ENCODE measurements around the gene MYH11. TPM values are rescaled to one million over a fixed set of nuclear protein-coding genes. Genes with fewer than 3 reads are reported as not detected.
A peak's percentile ranks its signal among the peaks of the same experiment; 100 is the strongest.

Gene MYH11
- total RNA-seq, 1 experiment from 2014 or later, result not detected

DNA sequence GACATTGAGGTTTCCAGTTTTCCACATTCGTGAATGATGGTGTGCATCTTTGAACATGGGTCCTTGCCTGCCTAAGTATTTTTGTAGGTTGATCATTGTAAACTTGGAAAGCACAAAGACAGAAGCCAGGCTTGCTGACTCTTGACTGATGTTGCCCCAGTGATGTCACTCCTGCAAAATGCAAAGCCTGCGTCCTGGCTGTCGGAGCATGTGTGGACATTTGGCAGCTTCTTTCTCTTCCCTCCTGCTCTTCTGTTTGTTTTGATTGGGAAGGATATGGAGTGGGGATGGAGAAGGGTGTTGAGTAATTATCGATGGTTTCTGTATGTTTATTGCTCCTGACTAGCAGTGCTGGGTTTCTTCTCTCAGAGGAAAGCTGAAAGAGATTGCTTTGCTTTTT lies 203.6 kb downstream of the MYH11 start:
- peak overlapping the region; percentile 79 for H3K27ac Mint-ChIP-seq (ENCODE audit: low read depth, unreplicated experiment)
- H3K27me3 Mint-ChIP-seq (ENCODE audit: insufficient read depth, unreplicated experiment), result no peaks in the 10 kb centered on the region
- intact Hi-C loops (cut with micrococcal nuclease), result no loop called here
- H3K4me1 Mint-ChIP-seq (ENCODE audit: insufficient read depth, unreplicated experiment), result peaks cover 8% of the 10 kb centered on the region
- H3K9me3 Mint-ChIP-seq (ENCODE audit: unreplicated experiment), result no peaks in the 10 kb centered on the region
- TF ChIP-seq CTCF (IDR thresholded peaks at IDR 0.05; ENCODE audit: unreplicated experiment), result no peak
- peak overlapping the region; percentile 47 for H3K4me3 Mint-ChIP-seq (ENCODE audit: unreplicated experiment)
- peaks cover 26% of the 10 kb centered on the region for H3K36me3 Mint-ChIP-seq (ENCODE audit: insufficient read depth, unreplicated experiment)
- peak; percentile 67 for DNase-seq (ENCODE audit: unreplicated experiment)
- ChIA-PET CTCF (interaction anchor here (0.9 to 3.4 kb wide), 5 partner anchors 11 to 50 kb away, joined by 3 to 16 read pairs (median 4); partner anchors contain the start of gene MARF1), POLR2A (interaction anchor here (0.6 to 6.3 kb wide), 6 partner anchors 10 to 1678 kb away, joined by 3 to 139 read pairs (median 6); partner anchors contain the start of gene MARF1)
- no TSS peak for BruUV-seq (replicated peaks)

Other genes starting within 250 kb of the MYH11 start
- 48.1 and 56.2 TPM in 2 replicates for gene MARF1, start 213.9 kb downstream of the MYH11 start, total RNA-seq (2022)
- gene NDE1, start 206.8 kb downstream of the MYH11 start, total RNA-seq (2022), result 121 and 162 TPM in 2 replicates
- gene CEP20, start 31.6 kb upstream of the MYH11 start, total RNA-seq (2022), result 54.7 and 70.1 TPM in 2 replicates
- 72.5 and 95.3 TPM in 2 replicates for gene ABCC1, start 92.6 kb upstream of the MYH11 start, total RNA-seq (2022)